KMS-11 (cell line): ENCODE measurements around the gene SERPINB2.

Experiments used
- H2AFZ ChIP-seq: fragments of 200-600 bp; sonication (generic); 2 replicates; pipeline ENCODE4 v1.6.1; 2016; ENCODE audit warnings: antibody characterized with exemption, mixed run types, low read depth
- H3K27ac ChIP-seq: fragments of 200-600 bp; sonication (generic); 2 replicates; pipeline ENCODE4 v1.6.1; 2016; ENCODE audit warnings: mild to moderate bottlenecking, mixed run types
- H3K27me3 ChIP-seq: fragments of 200-600 bp; sonication (generic); 2 replicates; pipeline ENCODE4 v1.6.1; 2017; ENCODE audit warnings: mild to moderate bottlenecking, low read depth, mixed run types, moderate library complexity; ENCODE audit not compliant: insufficient read depth
- H3K36me3 ChIP-seq: fragments of 200-600 bp; sonication (generic); 2 replicates; pipeline ENCODE4 v1.6.1; 2017; ENCODE audit warnings: mild to moderate bottlenecking, mixed run types; ENCODE audit not compliant: insufficient read depth
- H3K4me1 ChIP-seq: fragments of 200-600 bp; sonication (generic); 2 replicates; pipeline ENCODE4 v1.6.1; 2016; ENCODE audit warnings: mild to moderate bottlenecking, low read depth, mixed run types; ENCODE audit not compliant: poor library complexity, severe bottlenecking
- H3K4me2 ChIP-seq: fragments of 200-600 bp; sonication (generic); 2 replicates; pipeline ENCODE4 v1.7.0; 2016; ENCODE audit warnings: mild to moderate bottlenecking, mixed run types
- H3K4me3 ChIP-seq: fragments of 200-600 bp; sonication (generic); IDR thresholded peaks from 2 replicates; pipeline ENCODE4 v1.6.1; 2017; ENCODE audit warnings: low read depth, low read length, mixed read lengths; ENCODE audit not compliant: insufficient read depth
- H3K79me2 ChIP-seq: fragments of 200-600 bp; sonication (generic); 2 replicates; pipeline ENCODE4 v1.6.1; 2016; ENCODE audit warnings: low read depth, mixed run types; ENCODE audit not compliant: insufficient read depth
- H3K9ac ChIP-seq: fragments of 200-600 bp; sonication (generic); 2 replicates; pipeline ENCODE4 v1.6.1; 2016; ENCODE audit warnings: mild to moderate bottlenecking, mixed run types
- H4K20me1 ChIP-seq: fragments of 200-600 bp; sonication (generic); 2 replicates; pipeline ENCODE4 v1.6.1; 2016; ENCODE audit warnings: mild to moderate bottlenecking, mixed run types; ENCODE audit not compliant: insufficient read depth
- CTCF ChIP-seq: fragments of 200-600 bp; sonication (generic); conservative IDR thresholded peaks from 2 replicates; pipeline ENCODE4 v1.6.1; 2017; ENCODE audit warnings: low read depth, mild to moderate bottlenecking, antibody characterized with exemption, low read length, moderate library complexity, mixed read lengths

SERPINB2 gene

GRCh38 chr18:63869851-63870250, 17.7 kb upstream of the SERPINB2 start:
- no peak overlapping the region for H2AFZ ChIP-seq
- no peak overlapping the region for H3K4me2 ChIP-seq
- H3K4me3 ChIP-seq = no peak overlapping the region
- no peaks in the 10 kb centered on the region for H4K20me1 ChIP-seq
- H3K27ac ChIP-seq = no peak overlapping the region
- no peaks in the 10 kb centered on the region for H3K36me3 ChIP-seq
- peaks cover 40% of the 10 kb centered on the region for H3K4me1 ChIP-seq
- TF ChIP-seq CTCF = no peak
- no peak overlapping the region for H3K9ac ChIP-seq
- H3K79me2 ChIP-seq = no peaks in the 10 kb centered on the region
- H3K27me3 ChIP-seq = no peaks in the 10 kb centered on the region

GRCh38 chr18:63871836-63872235, 15.7 kb upstream of the SERPINB2 start:
- H3K27ac ChIP-seq = no peak overlapping the region
- no peaks in the 10 kb centered on the region for H3K79me2 ChIP-seq

GRCh38 chr18:63872586-63872985, 14.9 kb upstream of the SERPINB2 start:
- Histone ChIP-seq H2AFZ (no peak overlapping the region), H3K4me3 (no peak overlapping the region), H3K27me3 (no peaks in the 10 kb centered on the region), H3K79me2 (no peaks in the 10 kb centered on the region), H4K20me1 (no peaks in the 10 kb centered on the region), H3K9ac (no peak overlapping the region), H3K27ac (no peak overlapping the region), H3K36me3 (no peaks in the 10 kb centered on the region), H3K4me2 (no peak overlapping the region), H3K4me1 (peaks cover 27% of the 10 kb centered on the region)
- no peak for TF ChIP-seq CTCF

More at GRCh38 chr18:63871836-63872235, 15.7 kb upstream of the SERPINB2 start:
- no peak overlapping the region for H3K4me3 ChIP-seq
- TF ChIP-seq CTCF = no peak
- H3K9ac ChIP-seq = no peak overlapping the region
- peaks cover 35% of the 10 kb centered on the region for H3K4me1 ChIP-seq
- H3K4me2 ChIP-seq = no peak overlapping the region
- H3K36me3 ChIP-seq = no peaks in the 10 kb centered on the region
- no peaks in the 10 kb centered on the region for H4K20me1 ChIP-seq
- no peak overlapping the region for H2AFZ ChIP-seq
- no peaks in the 10 kb centered on the region for H3K27me3 ChIP-seq

- no peaks in the 10 kb centered on the region for H3K79me2 ChIP-seq
- H3K36me3 ChIP-seq = no peaks in the 10 kb centered on the region
- H3K4me3 ChIP-seq = no peak overlapping the region
- H3K27ac ChIP-seq = no peak overlapping the region
- no peaks in the 10 kb centered on the region for H4K20me1 ChIP-seq
- H3K9ac ChIP-seq = no peak overlapping the region
- TF ChIP-seq CTCF = no peak
- H2AFZ ChIP-seq = no peak overlapping the region
- no peaks in the 10 kb centered on the region for H3K4me1 ChIP-seq
- H3K27me3 ChIP-seq = no peaks in the 10 kb centered on the region
- no peak overlapping the region for H3K4me2 ChIP-seq
Observed at GRCh38 chr18:63878343-63878742, 9.2 kb upstream of the SERPINB2 start.
